GM19455 (cell line): ENCODE data around the gene DST.
"Not testable (repeated sequence)": the region's sequence is repeated elsewhere in the genome, so short reads cannot be mapped to it uniquely, and the experiment has no call there.

ENCODE experiments used
- ATAC-seq: cut with Tn5 transposase; IDR thresholded peaks from one replicate; pipeline ENCODE4 v1.9.1; 2021; ENCODE audit not compliant: unreplicated experiment

The DST gene

GRCh38 chr6:56664029-56664428 is 21.3 kb upstream of the DST start:
- no peak for ATAC-seq

GRCh38 chr6:56663344-56663743 is 20.7 kb upstream of the DST start:
- ATAC-seq = no peak

- ATAC-seq = not testable (repeated sequence)
Measured at GRCh38 chr6:56661338-56661737, 18.6 kb upstream of the DST start.

GRCh38 chr6:56660381-56660730 is 17.7 kb upstream of the DST start:
- peak; percentile 28 for ATAC-seq

GRCh38 chr6:56659721-56660380 is 17.2 kb upstream of the DST start:
- peak; percentile 93 for ATAC-seq

- ATAC-seq = no peak
Measured at GRCh38 chr6:56658326-56658725, 15.6 kb upstream of the DST start.

GRCh38 chr6:56657354-56657753 is 14.7 kb upstream of the DST start:
- ATAC-seq = no peak

- ATAC-seq = no peak
Measured at GRCh38 chr6:56656466-56656865, 13.8 kb upstream of the DST start.

GRCh38 chr6:56655996-56656395 is 13.3 kb upstream of the DST start:
- no peak for ATAC-seq

- ATAC-seq = no peak
Measured at GRCh38 chr6:56655249-56655648, 12.6 kb upstream of the DST start.

GRCh38 chr6:56652994-56653393 is 10.3 kb upstream of the DST start:
- ATAC-seq = no peak

GRCh38 chr6:56652231-56652630 is 9.5 kb upstream of the DST start:
- ATAC-seq = no peak

- no peak for ATAC-seq
Measured at GRCh38 chr6:56650191-56650590, 7.5 kb upstream of the DST start.

- no peak for ATAC-seq
Measured at GRCh38 chr6:56649782-56650181, 7.1 kb upstream of the DST start.

- no peak for ATAC-seq
Measured at GRCh38 chr6:56649053-56649769, 6.5 kb upstream of the DST start.

GRCh38 chr6:56647172-56647762 is 4.6 kb upstream of the DST start:
- no peak for ATAC-seq

GRCh38 chr6:56644366-56644765 is 1.7 kb upstream of the DST start:
- no peak for ATAC-seq

- ATAC-seq = no peak
Measured at GRCh38 chr6:56643379-56644089, 845 bp upstream of the DST start.

- no peak for ATAC-seq
Measured at GRCh38 chr6:56640374-56640773, 2.3 kb downstream of the DST start.

- ATAC-seq = no peak
Measured at GRCh38 chr6:56638760-56639159, 3.9 kb downstream of the DST start.

GRCh38 chr6:56637640-56638039 is 5.0 kb downstream of the DST start:
- no peak for ATAC-seq

- ATAC-seq = no peak
Measured at GRCh38 chr6:56628105-56628504, 14.6 kb downstream of the DST start.
